IPS-11a (cell line): ENCODE results near the gene PDK1.

Source experiments
- H3K4me3 ChIP-seq: one replicate; pipeline ENCODE4 v1.5.1; 2013; ENCODE audit warnings: low read depth, low read length, control low read depth

The PDK1 gene

DNA sequence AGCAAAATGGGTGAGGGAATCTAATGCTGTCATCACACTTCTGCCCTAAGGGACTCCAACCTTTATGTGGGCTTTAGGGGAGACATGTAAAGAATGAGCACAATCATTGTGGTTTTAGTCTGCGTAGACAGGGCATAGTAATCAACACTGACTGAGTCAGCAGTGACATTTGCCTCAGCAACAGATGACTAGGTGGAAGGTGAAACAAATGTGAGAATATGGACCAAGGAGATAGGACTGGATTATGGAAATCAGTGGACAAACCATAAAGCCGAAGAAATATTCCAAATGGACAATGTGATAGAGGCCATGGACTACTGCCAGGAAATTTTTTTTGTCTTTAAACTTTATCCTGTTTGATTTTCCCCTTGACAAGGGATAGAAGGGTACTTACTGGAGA lies 83.9 kb downstream of the PDK1 start:
- no peak overlapping the region for H3K4me3 ChIP-seq

DNA sequence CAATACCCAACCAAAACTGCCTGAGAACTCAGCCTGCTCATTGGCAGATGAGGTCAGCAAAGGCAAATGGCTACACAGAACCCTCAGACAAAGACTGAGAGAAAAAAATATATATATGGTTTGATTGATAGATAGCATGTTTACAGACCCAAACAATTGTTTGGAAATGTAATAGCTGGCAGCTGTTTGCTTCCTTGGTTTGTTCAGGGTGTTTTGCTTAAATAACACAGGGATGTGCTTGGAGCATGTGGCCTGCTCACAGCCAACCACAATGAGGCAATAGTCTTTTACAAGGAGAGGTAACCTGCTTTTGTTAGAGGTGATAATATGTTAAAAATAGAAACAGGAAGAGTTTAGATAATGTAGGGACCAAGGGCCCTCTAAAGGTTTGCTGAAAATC lies 84.5 kb downstream of the PDK1 start:
- H3K4me3 ChIP-seq: no peak overlapping the region

DNA sequence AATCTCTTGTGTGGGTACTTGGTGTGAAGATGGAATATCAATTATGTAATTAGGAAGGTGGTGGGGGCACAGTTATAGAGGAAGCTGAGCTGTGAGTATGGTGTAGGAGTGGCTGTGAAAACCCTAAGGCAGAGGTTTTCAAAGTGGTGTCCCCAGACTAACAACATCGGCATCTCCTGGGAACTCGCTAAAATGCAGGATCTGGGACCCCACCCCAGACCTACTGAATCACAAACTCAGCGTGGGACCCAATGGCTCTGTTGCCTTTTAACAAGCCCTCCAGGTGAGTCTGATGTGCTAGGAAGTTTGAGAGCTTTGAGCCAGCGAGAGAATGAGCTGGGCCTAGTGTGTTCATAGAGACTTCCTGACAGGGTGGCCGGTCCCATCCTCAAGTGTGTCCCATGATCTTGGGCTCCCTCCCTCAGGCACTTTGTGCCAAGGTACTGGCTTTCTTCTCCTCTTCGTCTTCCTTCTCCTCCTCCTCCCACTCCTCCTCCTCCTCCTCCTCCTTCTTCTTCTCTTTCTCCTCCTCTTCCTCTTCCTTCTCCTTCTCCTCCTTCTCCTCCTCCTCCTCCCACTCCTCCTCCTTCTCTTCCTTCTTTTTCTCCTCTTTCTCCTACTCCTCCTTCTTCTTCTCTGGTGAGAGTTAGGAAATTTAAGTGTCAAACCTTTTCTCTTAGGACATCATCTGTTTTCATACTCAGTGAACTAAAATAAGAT lies 86.6 kb downstream of the PDK1 start:
- no peak overlapping the region for H3K4me3 ChIP-seq

DNA sequence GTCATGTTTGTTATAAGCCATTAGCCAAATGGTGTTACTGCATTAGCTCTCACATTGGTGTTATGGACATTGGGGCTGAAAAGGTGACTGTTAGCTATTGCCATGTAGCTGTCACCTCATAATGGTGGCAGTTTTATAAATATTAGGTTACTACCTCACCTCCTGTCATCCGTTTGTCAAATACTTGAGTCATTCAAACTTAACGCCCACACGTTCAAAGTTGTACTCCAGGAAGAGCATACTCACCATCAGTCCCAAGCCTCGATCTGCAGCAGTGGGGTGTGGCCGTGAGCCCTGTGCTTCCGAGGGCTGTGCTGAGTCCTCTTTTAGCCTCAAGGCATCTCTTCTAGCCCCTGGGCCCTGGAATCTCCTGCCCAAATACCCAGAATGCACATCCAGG lies 87.3 kb downstream of the PDK1 start:
- no peak overlapping the region for H3K4me3 ChIP-seq

DNA sequence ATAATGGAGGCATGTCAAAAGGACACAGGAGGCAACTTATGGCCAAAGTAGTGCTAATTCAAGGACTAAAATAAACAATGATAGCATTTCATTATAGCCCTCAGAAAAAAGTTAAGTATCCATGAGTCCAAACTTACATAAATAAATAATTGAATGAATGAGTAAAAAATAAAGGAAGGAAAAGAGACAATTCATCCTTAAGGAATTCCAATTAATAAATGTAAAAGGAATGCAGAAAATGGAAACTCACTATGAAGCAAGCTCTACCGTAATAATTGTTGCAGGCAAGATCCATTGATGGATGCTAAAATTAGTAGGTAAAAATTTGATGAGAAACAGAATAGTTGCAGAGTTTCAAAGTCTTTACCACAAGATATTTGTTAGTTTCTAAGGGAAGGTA lies 91.5 kb downstream of the PDK1 start:
- no peak overlapping the region for H3K4me3 ChIP-seq

DNA sequence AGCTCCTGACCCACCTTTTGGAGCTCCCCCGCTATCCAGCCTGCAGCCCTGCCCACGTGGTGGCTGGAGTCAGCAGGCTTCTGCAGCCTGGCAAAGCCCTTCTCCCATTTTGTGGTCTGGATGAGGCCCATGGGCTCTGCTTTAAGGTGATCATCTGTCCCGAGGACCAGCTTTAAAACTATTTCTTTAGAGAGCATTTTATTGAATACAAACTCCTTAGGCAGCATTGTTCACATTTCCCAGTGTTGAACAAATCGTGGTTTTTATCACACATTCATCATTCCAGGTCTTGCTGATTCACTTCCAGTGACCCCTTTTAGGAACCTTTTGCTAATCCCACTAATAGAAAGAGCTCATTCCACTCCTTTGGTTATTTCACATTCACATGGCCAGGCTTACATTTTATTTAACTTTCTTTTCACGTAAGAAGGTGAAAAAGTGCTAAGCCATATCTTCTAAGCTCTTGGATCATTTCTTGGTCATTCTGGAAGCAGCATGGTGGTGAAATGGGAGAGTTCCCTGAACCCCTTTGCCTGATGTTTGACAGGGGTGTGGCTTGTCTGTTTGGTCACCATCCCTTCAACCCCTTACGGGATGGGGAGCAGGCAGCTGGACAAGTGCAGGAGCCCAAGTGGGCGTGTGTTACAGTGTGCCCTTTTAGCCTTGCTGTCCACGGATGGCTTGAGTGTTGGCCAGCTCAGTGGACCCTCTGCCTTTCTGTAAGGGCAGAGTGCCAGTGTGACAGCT lies 99.4 kb downstream of the PDK1 start:
- H3K4me3 ChIP-seq: no peak overlapping the region

DNA sequence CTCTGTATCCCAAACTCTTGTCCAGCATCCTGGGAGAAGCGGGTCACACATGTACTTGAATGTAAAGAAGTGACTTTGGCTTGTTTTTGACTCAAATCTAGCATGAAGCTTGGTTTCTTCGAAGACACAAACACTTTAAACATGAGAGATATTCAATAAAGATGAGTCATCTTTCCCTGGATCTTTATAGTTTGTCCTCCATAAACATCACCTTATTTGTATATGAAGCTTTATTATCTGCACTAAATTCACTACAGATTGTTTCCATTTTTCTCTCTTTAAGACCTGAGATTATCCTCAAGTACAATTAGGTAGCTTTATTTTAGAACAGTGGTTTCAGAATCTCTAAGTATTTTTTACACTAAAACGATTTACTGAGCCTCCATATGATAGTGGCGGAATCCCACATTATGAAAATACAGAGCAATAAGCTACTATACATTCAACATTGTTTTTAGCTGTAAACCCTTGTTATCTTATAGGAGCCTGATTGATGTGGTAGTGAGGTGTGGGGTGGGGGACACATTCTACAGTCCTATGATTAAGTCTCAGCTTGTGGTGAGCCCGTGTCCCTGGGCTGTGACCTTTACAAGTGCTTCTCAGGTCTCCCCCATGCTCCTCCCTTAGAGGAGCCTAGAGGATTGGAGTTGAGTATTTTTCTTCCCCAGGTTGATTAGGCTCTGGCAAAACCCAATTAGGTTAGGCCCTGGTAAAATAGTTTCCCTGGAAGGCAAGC lies 100.1 kb downstream of the PDK1 start:
- H3K4me3 ChIP-seq: no peak overlapping the region
